Activated effector memory CD4-positive, alpha-beta T cell treated with anti-CD3 and anti-CD28 coated beads, Interleukin-2, amount 50 U/mL, for 16 hours (primary cell): ENCODE measurements around the gene GNAL.

Experiments
- DNase-seq: peaks from one replicate; pipeline ENCODE4 v3.0.0-alpha.2; 2020

GNAL gene

DNA sequence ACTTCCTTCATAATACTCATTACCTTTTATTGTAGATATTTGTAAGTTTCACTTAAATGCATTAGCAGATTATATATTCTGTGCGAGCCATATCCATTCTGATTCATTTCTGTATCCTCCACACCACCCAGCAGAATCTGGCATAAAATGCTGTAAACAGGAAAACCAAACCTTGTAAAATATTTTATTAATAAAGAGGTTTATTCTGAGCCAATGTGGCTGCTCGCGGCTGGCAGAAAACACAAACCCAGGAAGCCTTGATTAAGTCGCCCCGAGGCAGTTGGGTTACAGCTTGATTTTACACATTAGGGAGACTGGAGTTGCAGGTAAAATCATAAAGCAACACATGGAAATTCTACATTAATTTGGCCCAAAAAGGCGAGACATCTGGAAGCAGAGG is 40.5 kb downstream of the GNAL start:
- DNase-seq: no peak

DNA sequence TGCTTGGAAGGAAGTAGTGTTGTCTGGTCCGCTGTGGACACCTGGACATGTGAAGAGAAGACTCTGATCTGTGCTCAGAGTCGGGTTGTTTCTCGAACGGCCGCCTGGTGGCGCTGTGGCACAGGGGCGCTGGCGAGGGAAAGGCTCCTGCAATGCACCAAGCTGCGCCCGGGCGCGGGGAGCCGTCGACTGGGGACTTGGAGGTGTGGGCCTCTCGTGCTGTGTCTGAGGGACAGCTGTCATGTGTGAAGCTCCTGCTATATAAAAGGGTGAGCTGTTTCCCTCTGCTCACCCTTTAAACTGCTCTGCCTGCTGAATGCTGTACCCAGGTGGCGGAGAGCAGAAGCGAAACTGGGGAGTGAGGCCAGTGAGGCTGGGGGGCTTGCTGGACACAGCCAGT is 44.0 kb downstream of the GNAL start:
- peak; percentile 88 for DNase-seq

DNA sequence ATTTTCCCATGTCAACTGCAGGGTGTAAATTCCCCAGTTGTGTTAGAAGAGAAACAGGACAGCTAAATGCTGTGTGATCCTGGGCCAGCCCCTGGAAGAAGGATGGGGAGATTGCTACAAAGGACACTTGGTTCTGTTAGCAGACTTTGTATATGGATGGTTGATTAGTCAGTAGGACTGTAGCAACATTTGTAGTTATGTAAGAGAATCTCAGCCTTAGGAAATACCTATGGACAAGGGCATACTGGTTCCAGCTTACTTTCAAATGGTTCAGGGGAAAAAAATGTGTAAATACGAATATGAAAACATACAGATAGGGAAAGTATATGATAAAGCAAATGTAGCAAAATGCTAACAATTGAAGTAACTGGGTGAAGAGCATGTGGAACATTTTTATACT is 47.6 kb downstream of the GNAL start:
- no peak for DNase-seq

DNA sequence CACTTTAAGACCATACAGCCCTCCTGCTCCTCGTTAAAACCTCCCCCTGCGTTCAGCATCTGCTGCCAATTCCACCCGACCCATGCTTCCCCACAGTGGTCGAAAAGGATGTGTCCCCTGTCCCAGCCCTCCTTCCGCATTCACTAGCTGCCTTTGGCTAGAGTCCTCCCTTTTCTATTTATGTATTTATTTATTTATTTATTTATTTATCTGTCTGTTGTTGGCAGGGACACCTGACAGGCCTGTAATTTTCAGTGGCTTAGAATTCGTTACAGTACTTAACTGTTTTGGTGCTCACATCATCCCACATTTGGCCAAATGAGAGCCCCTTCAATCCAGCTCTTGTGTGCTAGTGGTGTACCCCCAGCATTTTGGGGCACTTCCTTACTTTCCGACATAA is 50.8 kb downstream of the GNAL start:
- no peak for DNase-seq

DNA sequence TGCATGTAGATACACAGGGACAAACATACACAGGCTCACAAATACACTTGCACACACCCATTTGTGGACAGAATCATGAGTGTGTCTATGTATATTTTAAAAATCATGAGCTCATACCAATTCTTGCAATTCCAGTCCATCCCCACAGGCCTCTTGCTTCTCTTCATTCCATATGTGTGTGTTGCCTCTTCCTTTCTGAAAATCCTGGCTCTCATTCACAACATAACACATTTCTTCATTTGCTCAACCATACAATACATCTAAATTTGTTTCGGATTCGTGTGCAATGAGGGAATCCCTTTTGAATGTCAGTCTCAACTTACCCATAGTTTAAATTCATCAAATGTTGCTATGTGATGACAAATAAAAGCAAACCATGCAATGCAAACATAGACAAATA is 51.4 kb downstream of the GNAL start:
- no peak for DNase-seq

DNA sequence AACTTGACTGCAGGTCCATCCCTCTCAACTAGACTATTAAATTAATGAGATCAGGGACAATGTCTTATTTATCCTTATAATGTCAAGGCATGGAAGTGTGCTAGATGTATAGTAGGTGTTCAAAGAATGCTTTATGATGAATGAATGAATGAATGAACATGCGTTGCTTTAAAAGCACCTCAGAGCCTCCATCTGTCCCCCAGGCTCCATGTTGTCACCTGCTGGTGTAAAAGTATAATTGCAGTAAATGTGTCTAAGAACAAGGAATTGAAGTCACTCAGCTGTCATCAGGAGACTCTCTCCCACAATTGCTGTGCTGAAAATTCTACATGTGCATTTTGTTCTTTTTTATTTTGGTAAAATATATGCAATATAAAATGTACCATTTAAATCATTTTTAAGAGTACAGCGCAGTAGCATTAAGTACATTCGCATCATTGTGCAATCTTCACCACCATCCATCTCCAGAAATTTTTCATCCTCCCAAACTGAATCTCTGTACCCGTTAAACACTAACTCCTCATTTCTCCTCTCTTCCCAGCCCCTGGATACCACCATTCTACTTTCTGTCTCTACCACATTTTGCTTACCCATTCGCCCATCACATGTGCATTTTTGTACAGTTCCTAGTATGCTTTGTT is 52.6 kb downstream of the GNAL start:
- no peak for DNase-seq

DNA sequence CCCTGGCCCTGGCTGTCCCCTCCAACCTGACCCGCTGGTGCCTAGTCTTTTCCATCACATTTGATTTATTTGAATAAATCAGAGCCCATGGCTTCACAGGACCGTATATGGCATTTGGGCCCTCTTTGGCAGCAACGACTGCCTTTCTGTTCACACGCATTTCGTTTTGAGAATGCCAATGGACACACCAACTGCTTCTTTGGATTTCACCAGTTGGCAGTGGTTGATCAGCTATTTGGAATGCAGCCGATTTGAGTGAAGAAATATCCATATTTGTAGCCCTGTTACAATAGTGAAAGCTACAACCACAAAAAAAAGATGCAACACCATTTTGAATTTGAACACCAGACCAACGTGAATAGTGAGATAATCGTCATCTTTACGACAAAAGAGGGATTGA is 56.5 kb downstream of the GNAL start:
- no peak for DNase-seq

DNA sequence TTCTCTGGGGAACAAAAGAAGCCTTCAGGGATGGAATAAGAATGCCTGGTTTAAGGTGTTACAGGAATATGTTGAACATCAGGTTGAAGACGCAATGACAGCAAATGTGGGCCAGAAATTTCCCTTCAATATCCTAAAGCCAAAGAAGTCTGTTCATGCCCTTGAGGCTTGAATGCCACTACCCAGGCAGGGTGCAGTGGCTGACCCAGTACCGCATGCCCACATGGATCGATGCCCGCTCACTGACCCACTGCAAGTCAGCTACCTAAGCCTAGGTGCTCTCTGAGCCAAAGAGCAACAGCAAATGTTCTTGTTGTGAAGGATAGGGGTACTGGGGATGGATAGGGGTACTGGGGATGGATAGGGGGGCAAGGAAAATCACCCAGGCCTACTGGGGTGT is 58.2 kb downstream of the GNAL start:
- DNase-seq: no peak

DNA sequence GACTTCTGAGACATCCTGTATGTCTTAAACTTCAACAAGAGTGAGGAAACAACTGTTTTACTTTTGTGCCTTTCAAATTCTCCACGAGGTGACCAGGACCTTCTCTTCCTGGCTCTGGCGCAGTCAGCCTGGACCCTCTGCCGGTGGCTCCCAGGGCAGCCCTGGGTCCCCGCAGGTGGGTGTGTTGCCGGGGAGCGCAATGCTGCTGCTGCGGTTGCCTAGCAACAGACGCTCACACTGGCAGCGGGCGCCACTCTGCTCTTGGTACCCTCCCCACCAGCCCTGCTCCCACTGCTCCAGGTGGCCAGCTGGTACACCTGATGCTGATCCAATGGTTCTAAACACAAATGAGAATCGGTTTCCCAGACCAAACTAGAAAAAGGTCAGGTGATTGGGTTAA is 58.7 kb downstream of the GNAL start:
- no peak for DNase-seq

DNA sequence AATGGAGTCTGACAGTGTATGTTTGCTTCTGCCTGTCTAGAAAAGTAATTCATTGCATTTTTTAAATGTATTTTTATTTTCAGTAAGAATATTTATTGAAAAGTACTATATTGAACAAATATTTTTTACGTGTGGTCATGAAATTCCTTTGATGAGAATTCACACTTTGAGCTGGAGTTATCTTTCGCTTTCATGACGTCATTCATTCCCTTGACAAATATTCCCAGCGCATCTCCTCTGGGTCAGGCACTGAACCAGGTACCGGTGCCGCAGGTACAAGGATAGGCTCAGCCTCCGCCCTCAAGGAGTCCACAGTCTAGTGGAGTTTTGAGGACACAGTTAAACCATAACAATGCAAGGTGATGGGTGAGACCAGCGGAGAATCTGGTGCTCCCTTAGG is 60.2 kb downstream of the GNAL start:
- no peak for DNase-seq

DNA sequence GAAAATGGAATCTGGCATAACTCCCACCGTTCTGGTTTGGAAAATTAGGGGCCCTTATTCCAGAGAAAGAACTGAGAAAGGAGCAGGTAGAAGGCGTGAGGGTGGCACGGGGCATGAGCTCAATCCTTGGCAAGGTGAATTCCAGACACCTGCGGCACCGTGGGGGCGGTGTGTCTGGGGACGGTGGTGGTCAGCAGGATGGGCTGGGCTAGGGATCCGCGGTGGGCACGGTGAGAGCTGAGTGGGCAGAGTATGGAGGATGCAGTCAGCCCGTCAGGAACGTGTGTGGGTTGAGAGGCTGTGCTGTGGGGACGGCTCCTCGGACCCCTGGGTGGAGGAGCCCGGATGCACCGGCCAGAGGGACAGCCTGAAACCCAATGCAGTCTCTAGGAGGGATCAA is 61.1 kb downstream of the GNAL start:
- no peak for DNase-seq

DNA sequence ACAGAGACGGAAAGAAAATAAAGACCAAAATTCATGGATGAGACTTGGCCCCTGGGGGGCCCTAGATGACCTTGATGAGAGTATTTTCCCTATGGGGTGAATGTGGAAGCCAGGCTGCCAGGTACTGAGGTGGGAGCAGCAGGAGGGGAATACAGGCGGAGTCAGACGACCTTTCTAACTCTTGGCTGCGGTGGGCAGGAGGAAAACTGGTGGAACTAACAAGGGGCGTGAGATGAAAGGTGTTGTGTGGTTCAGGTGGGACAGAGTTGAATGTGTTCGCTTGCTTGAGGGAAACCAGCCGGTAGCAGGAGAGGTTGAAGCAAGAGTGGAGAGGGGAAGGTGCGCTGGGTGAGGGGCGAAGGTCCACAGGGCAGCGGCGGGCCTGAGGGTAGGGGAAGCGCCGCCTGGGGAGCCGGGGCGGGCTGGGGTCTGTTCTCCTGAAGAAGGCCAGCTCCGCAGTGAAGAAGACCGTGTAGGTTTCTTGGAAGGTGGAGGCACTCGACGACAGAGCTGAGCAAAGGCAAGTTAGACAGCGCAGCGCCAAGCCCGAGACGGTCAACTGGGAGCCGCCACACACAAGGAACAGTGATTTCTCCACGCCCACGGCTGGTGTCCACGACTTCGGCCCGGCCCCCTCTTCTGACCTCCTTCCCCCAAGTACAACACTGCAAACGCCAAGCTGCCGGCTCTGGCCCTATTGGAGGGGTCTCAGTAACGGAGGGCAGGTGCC is 61.7 kb downstream of the GNAL start:
- DNase-seq: no peak

DNA sequence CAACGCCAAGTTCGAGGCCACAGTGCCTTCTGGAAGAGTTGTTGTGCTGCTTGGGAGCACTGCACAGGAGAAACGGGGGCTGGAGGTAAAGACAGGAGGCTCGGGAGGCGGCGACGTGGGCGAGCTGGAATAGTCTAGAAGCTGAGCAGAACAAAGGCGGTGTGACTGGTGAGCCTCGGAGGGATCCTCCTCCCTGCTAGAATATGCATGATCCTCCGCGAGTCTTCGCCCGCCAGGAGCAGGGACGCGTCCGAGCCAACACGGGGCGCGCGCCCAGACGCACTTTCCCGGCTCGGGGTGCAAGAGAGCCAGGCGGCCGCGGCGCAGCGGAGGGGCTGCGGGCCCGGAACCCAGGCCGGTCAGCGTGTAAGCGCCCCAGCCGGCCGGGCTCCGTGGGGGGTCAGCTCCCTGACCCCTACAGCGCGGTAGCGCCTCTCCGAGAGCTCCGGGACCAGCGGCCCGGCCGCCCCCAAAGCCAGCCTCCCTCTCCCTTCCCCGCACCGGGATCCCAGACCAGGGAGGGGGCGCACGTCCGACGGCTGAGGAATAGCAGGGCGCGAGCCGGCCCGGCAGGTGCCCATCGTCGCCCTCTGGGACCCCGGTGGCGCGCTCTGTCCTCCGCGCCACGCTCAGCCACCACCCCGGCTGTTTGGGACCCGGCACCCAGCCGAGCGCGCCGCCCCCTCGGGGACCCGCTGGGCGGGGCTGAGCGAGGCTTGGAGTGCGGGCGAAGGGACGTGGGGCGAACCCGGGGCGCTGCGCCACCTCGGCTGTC is 62.5 kb downstream of the GNAL start:
- no peak for DNase-seq

DNA sequence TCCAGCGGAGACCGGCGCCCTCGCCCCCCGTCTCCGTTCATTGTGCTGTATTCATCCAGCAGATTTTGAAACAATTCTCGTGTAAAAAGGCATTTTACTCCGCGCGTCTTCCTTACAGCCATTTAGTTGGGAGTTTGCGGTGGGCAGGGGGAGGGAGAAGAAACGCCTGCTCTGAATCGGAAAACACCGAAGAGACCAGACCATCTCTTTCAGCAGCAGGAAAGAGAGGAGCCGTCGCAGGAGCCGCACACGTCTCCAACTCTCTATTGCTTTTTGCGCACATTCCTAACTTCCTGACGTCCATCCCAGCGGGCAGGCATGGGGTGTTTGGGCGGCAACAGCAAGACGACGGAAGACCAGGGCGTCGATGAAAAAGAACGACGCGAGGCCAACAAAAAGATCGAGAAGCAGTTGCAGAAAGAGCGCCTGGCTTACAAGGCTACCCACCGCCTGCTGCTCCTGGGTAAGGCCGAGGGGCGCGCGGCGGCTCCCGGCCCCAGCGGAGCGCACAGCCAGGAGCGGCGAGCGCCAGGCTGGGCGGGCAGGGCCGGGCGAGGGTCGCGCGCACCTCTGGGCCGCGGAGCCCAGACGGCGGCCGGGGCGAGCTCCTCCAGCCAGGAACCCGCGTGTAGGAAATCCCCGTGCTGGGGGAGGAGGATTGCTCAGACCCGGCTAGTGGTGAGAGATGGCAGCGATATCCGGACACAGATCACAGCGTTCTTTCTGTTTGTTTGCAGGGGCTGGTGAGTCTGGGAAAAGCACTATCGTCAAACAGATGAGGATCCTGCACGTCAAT is 63.2 kb downstream of the GNAL start:
- DNase-seq: no peak

DNA sequence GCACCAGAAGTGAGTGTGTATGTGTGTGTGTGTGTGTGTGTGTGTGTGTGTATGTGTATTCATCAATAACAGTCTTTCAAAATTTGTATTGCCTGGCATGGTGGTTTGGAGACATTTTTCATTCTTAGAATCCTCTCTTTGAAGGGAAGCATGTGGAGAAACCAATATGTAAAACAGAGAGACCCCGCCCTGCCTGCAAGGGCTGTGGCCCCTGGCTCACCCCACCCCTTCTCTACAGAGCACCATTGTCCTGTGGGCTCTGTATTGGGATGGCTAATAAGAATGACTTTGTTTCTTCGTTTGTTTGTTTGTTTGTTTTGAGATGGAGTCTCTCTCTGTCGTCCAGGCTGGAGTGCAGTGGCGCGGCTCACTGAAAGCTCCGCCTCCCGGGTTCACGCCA is 65.9 kb downstream of the GNAL start:
- DNase-seq: no peak

DNA sequence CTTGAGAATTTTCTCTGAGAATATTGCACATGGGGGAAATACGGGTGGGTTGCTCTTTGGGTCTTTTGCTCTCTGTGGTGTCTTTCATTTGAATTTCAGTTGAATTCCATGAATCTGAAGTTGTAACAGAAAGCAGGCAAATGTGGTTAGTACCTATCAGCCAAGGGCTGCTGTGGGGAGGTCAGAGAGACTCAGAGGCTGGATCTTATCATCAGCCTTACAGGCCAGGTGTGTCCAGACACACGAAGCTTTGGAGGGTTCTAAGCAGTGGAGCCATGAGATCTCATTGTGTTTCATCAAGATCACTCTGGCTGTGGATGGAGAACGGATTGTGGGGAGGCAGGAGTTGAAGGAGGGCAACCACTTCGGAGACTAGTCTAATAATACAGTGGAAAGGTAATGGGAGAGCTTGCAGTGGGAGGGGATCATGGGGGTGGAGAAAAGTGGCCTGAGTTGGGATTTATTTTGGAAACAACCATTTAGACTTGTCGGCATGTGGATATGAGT is 68.1 kb downstream of the GNAL start:
- DNase-seq: no peak

DNA sequence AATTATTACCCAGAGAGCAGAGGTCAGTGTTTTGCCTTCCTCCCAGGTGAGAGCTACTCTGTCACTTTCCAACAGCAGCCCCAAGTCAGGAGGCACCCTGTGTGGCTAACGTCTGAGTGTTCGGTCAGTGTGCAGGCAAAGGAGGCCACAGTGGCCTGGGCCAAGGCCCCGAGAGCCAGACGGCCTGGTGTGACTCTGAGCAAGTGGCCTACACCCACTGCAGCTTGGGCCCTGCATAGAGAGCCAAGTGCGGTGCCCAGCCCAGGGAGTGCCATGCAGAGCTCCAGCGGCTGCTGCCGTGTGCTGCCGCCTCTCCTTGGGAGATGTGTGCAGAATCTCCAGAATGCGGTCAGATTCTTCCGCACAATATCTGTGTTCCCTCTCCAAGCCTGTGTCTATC is 70.4 kb downstream of the GNAL start:
- DNase-seq: no peak

DNA sequence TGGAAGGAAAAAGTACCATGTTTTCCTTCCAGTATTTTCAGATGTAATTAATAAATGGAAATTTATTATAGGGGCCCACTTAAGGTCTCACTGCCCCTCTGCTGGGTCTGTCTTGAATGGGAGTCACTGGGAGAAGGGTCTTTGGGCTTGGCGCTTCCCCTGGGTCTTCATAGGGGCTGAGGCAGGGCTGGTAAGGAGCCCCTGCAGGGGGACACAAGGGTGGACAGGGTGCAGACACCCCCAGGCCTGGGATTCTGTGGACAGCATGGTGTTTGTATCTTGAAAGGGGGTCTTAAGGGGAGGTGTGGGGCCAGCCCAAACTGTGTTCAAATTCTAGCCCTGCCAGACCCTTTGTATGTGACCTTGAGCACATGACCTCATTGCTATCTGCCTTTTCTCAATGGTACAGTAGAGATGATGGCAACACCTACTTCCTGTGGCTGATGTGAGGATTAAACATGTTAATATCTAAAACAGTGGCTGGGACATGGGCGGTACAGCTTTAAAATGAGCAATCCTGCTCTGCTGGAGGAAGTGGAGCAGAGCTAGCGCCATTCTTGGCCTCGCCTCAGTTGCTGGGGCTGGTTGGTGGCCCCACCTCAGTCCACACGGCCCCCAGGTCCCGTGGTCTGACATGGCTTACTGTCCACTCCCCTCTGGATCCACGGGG is 71.6 kb downstream of the GNAL start:
- DNase-seq: no peak

DNA sequence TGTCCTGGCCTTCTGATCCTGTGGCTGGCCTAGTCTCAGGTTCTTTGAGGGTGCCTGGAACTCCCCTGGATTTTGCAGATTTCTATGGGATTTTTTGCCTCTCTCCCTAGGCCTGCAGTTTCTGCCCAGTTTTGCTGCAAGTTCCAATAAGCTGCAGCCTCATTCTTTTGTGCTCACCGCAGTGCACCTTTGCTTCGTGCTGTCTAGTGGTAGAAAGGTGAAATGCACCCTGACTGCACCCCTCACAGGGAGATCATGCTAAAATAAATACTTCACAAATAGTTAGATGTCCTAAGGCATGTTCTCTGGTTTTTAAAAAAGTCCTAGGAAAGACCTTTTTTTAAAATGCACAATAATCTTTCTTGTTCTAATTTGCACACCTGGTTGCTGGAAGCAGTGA is 72.5 kb downstream of the GNAL start:
- no peak for DNase-seq

DNA sequence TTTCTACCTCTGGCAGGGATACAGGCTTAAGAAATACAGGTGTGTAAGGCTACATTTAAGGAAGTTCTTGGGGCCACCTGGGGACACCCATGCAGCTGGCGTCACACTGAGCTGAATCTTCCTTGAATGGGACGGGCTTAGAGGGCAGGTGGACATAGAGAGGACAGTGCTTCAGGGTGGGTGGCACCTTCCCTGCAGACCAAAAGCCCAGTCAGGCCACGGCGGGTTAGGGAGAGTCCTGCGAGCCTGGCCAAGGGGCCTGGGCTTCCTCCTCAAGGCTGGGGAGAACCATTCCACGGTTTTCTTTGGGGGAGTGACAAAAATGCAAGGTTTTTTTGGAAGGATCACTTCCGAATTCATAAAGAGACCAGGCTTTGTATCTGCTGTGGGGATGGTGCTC is 73.4 kb downstream of the GNAL start:
- no peak for DNase-seq

DNA sequence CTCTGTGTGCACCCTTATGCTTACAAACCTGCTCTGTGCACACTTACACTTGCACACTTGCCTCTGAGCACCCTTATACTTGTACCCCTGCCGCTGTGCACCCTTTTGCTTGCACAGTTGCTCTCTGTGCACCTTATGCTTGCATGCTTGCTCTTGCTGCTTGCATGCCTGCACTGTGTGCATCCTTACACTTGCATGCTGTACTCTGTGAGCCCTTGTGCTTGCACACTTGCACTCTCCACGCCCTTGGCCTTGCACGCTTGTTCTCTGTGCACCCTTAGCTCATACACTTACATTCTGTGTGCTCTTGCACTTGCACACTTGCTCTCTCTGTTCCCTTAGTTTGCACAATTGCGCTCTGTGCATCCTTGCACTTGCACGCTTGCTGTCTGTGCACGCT is 78.3 kb downstream of the GNAL start:
- DNase-seq: no peak

DNA sequence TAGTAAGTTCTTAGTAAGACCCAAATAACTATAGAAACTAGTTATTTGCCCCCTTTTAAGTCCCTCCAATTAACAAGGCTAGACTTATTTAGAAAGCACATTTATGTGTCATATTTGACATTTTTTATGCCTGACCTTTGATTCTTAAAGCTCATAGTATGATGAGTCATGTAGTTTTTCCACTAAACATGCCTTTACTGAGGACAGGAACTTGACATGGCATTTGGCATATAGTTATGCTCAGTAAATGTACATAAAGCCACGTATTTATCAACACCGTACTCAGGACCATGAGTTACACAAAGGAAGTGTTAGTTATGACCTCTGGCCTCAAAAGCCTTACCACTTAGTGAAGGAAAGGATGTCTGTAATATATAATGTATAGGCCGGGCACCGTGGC is 78.9 kb downstream of the GNAL start:
- no peak for DNase-seq
